GM12878 (cell line): ENCODE data around the gene EIF4ENIF1. TPM values are rescaled to one million over a fixed set of nuclear protein-coding genes. Genes with fewer than 3 reads are reported as not detected.

Experiments used
- ATAC-seq: fragments of 200-7000 bp; cut with Tn5 transposase; 3 replicates; pipeline ENCODE4 v1.9.1; 2020; ENCODE audit warnings: mild to moderate bottlenecking, moderate library complexity
- BruUV-seq: library from RNA; stranded (reverse); fragments of 400-500 nt; replicated peaks from 2 replicates; lab custom pipeline; 2021; lab: Mats Ljungman, UMichigan
- CTCF ChIA-PET: fragments of 300-600 bp; sonication (Branson Sonifier 250); formaldehyde crosslinking; extraction: SDS; loops from one replicate; lab custom pipeline; 2021; ENCODE audit warnings: inconsistent platforms; lab: Yijun Ruan, JAX
- POLR2A ChIA-PET: fragments of 350-600 bp; formaldehyde crosslinking; extraction: SDS; loops from one replicate; lab custom pipeline; 2021; ENCODE audit warnings: inconsistent platforms; lab: Charles Lee
- RAD21 ChIA-PET: fragments of 300-600 bp; sonication (Branson Sonifier 250); formaldehyde crosslinking; loops from one replicate; lab custom pipeline; 2023; ENCODE audit warnings: antibody characterized with exemption; ENCODE audit not compliant: unreplicated experiment; lab: Charles Lee
- SMC1A ChIA-PET: fragments of 300-600 bp; sonication (Branson Sonifier 250); formaldehyde crosslinking; loops from one replicate; lab custom pipeline; 2023; ENCODE audit not compliant: unreplicated experiment, uncharacterized antibody; lab: Charles Lee
- DNase-seq: peaks from one replicate; pipeline ENCODE4 v3.0.0-alpha.2; 2011; ENCODE audit warnings: low read depth, low spot score
- FAIRE-seq: peaks from 3 replicates; lab custom pipeline; 2011; peaks lifted over from hg19 to GRCh38; lab: Jason Lieb, UNC
- H2AFZ ChIP-seq: 2 replicates; pipeline ENCODE4 v1.6.0; 2011; ENCODE audit warnings: low read depth, low read length, control low read depth; ENCODE audit not compliant: control insufficient read depth
- H3K27ac ChIP-seq: 2 replicates; pipeline ENCODE4 v1.5.1; 2011; ENCODE audit warnings: control low read depth; ENCODE audit not compliant: control insufficient read depth, insufficient read depth
- H3K27me3 ChIP-seq, 2 experiments: replicated peaks in 1 of 2; 2 replicates each; pipeline versions ENCODE4 v1.6.0 to v1.6.1; 2011; ENCODE audit warnings: low read length in 1 of 2; ENCODE audit not compliant: control insufficient read depth in 2 of 2, insufficient read depth in 2 of 2
- H3K36me3 ChIP-seq, 2 experiments: 2 replicates each; pipeline ENCODE4 v1.5.1; 2011; ENCODE audit warnings: low read length in 1 of 2; ENCODE audit not compliant: control insufficient read depth in 2 of 2, insufficient read depth in 2 of 2
- H3K4me1 ChIP-seq: 2 replicates; pipeline ENCODE4 v1.6.1; 2011; ENCODE audit warnings: mild to moderate bottlenecking, low read length, moderate library complexity, mixed read lengths; ENCODE audit not compliant: control insufficient read depth, insufficient read depth
- H3K4me2 ChIP-seq: 2 replicates; pipeline ENCODE4 v1.6.0; 2011; ENCODE audit warnings: control low read depth; ENCODE audit not compliant: control insufficient read depth, insufficient read depth
- H3K4me3 ChIP-seq: fragments of 200-600 bp; sonication (generic); 2 replicates; pipeline ENCODE4 v1.5.1; 2016
- H3K79me2 ChIP-seq: 2 replicates; pipeline ENCODE4 v1.6.0; 2011; ENCODE audit warnings: low read length; ENCODE audit not compliant: control insufficient read depth, insufficient read depth
- H3K9ac ChIP-seq: 2 replicates; pipeline ENCODE4 v1.8.0; 2011; ENCODE audit warnings: low read length, control low read depth, mixed read lengths; ENCODE audit not compliant: control insufficient read depth, insufficient read depth
- H3K9me3 ChIP-seq: replicated peaks from 3 replicates; pipeline ENCODE4 v1.5.1; 2011; ENCODE audit warnings: mild to moderate bottlenecking, low read length; ENCODE audit not compliant: control insufficient read depth, insufficient read depth
- H4K20me1 ChIP-seq: 2 replicates; pipeline ENCODE4 v1.6.0; 2011; ENCODE audit not compliant: control insufficient read depth, insufficient read depth
- ASH2L ChIP-seq: fragments of 300-600, 200-600 bp; sonication (generic); IDR thresholded peaks from 2 replicates; pipeline ENCODE4 v1.6.1; 2017; ENCODE audit warnings: low read depth, mild to moderate bottlenecking, borderline replicate concordance
- BACH1 ChIP-seq: fragments of 450-650 bp; IDR thresholded peaks from 2 replicates; pipeline ENCODE4 v1.6.1; 2017; ENCODE audit warnings: mild to moderate bottlenecking, borderline replicate concordance
- CHD4 ChIP-seq: fragments of 200-600 bp; sonication (generic); IDR thresholded peaks from 2 replicates; pipeline ENCODE4 v1.6.1; 2016; ENCODE audit warnings: mild to moderate bottlenecking
- EZH2 ChIP-seq: IDR thresholded peaks from 2 replicates; pipeline ENCODE4 v1.6.1; 2012; ENCODE audit warnings: low read depth, mild to moderate bottlenecking, control low read depth, inconsistent platforms, low read length, borderline replicate concordance; ENCODE audit not compliant: control insufficient read depth
- POLR2AphosphoS2 ChIP-seq: IDR thresholded peaks from 2 replicates; pipeline ENCODE4 v1.6.1; 2011; ENCODE audit warnings: low read depth, mild to moderate bottlenecking, low read length, improper control_type of control experiment, moderate library complexity
- POLR2AphosphoS5 ChIP-seq: IDR thresholded peaks from 2 replicates; pipeline ENCODE4 v1.6.1; 2011; ENCODE audit warnings: mild to moderate bottlenecking, low read length, inconsistent platforms
- POU2F2 ChIP-seq: IDR thresholded peaks from 3 replicates; pipeline ENCODE4 v1.6.1; 2011; ENCODE audit warnings: low read depth, mild to moderate bottlenecking, low read length, borderline replicate concordance
- SIX5 ChIP-seq: IDR thresholded peaks from 2 replicates; pipeline ENCODE4 v1.6.1; 2011; ENCODE audit warnings: mild to moderate bottlenecking, low read depth, low read length, moderate library complexity; ENCODE audit not compliant: severe bottlenecking
- SMAD5 ChIP-seq: IDR thresholded peaks from 2 replicates; pipeline ENCODE4 v1.6.1; 2016; ENCODE audit warnings: antibody characterized with exemption, low read depth
- TAF1 ChIP-seq: IDR thresholded peaks from 2 replicates; pipeline ENCODE4 v1.6.1; 2011; ENCODE audit warnings: mild to moderate bottlenecking, low read depth, low read length, borderline replicate concordance
- TCF3 ChIP-seq: IDR thresholded peaks from 2 replicates; pipeline ENCODE4 v1.6.1; 2012; ENCODE audit warnings: low read depth, mild to moderate bottlenecking, low read length, borderline replicate concordance; ENCODE audit not compliant: insufficient read depth
- ZNF207 ChIP-seq: fragments of 450-650 bp; IDR thresholded peaks from 2 replicates; pipeline ENCODE4 v1.6.1; 2014; ENCODE audit warnings: antibody characterized with exemption, mild to moderate bottlenecking, borderline replicate concordance
- ZNF687 ChIP-seq: fragments of 450-650 bp; IDR thresholded peaks from 2 replicates; pipeline ENCODE4 v1.6.1; 2017; ENCODE audit warnings: mild to moderate bottlenecking, moderate library complexity
- WGBS: methylation state at CpG from one replicate; pipeline ENCODE4 v1.1.6; 2016; ENCODE audit warnings: low lambda C conversion rate; ENCODE audit not compliant: insufficient replicate concordance, insufficient coverage; ENCODE audit errors: missing lambda C conversion rate; 5-methylcytosine and 5-hydroxymethylcytosine counted together
- in situ Hi-C: fragments of 300-500 bp; cut with MboI; formaldehyde crosslinking; loops from 9 replicates; pipeline ENCODE4 v1.14.3; 2018; ENCODE audit warnings: mixed read lengths
- intact Hi-C: fragments of 100-400 bp; cut with micrococcal nuclease; formaldehyde crosslinking; loops from one replicate; pipeline ENCODE4 v1.14.2; 2022; ENCODE audit not compliant: unreplicated experiment
- polyA plus RNA-seq, 11 experiments: library from polyadenylated mRNA; depleted of rRNA in 4 of 11; unstranded in 6 of 11; stranded (reverse) in 5 of 11; fragments of >200 nt; fragmentation: Nextera tagmentation in 4 of 11; fragmentation: Illumina TruSeq in 1 of 11; extraction: Ambion mirVana in 4 of 11; extraction: Trizol in 1 of 11; gene quantifications; 1 replicate in 1 of 11; 2 replicates in 10 of 11; pipeline versions ENCODE4 v1.2.1 to v1.2.3, GENCODE V29; 2011 to 2016; ENCODE audit warnings: inconsistent platforms in 2 of 11, missing spikeins in 2 of 11, low read depth in 1 of 11
- total RNA-seq, 4 experiments: library from RNA; depleted of rRNA in 3 of 4; stranded (reverse); fragments of >200 nt in 3 of 4; fragmentation: Illumina TruSeq in 1 of 4; extraction: Trizol in 1 of 4; gene quantifications; 2 replicates each; pipeline versions ENCODE4 v1.2.1 to v1.2.3, GENCODE V29; 2013 to 2021
- TF ChIP-seq, protein P1 (sequence below): IDR thresholded peaks from 2 replicates; pipeline ENCODE4 v1.6.1; 2012; ENCODE audit warnings: mild to moderate bottlenecking, low read depth, low read length

Gene EIF4ENIF1
- total and polyA plus RNA-seq, 10 of the 15 experiments (the other 5 are each of a cell fraction or from before 2014, with no cell fraction given) = 4.4 to 43.7 (median 24.4) TPM

GRCh38 chr22:31504282-31504681 lies 14.6 kb upstream of the EIF4ENIF1 start:
- DNase-seq (no peak), FAIRE-seq (no peak), ATAC-seq (no peak)
- ChIA-PET SMC1A (interaction anchor here (0.6 to 1.6 kb wide), 2 partner anchors 13 to 97 kb away, joined by 3 to 4 read pairs; no protein-coding TSS in a partner anchor), CTCF (no interaction called here), POLR2A (interaction anchor here (1.0 kb wide), 1 partner anchor 30 kb away, joined by 5 read pairs; no protein-coding TSS in a partner anchor), RAD21 (no interaction called here)
- no TSS peak for BruUV-seq
- H2AFZ ChIP-seq = no peak overlapping the region
- H3K4me2 ChIP-seq = no peak overlapping the region
- H3K27me3 ChIP-seq = no peaks in the 10 kb centered on the region
- no peak overlapping the region for H3K27ac ChIP-seq
- peaks cover 0 to 3% of the 10 kb centered on the region in 2 experiments; a peak in 1 of 4 replicates for H3K36me3 ChIP-seq
- no peak overlapping the region for H3K9ac ChIP-seq
- peaks cover 25% of the 10 kb centered on the region for H3K79me2 ChIP-seq
- no peak overlapping the region for H3K4me3 ChIP-seq
- 86% methylated on average over 4 of the region's 4 CpGs for WGBS
- no peaks in the 10 kb centered on the region for H3K4me1 ChIP-seq
- in situ Hi-C loops = no loop called here
- intact Hi-C loops = no loop called here
- H3K9me3 ChIP-seq = no peaks in the 10 kb centered on the region; the same call in 1 of the 3 replicates
- H4K20me1 ChIP-seq = no peaks in the 10 kb centered on the region
- no peak for TF ChIP-seq POLR2AphosphoS5
- TF ChIP-seq POU2F2 = no peak
- no peak for TF ChIP-seq BACH1
- TF ChIP-seq TCF3 = no peak
- no peak for TF ChIP-seq ZNF207
- TF ChIP-seq CHD4 = no peak
- TF ChIP-seq SMAD5 = no peak
- no peak for TF ChIP-seq SIX5
- no peak for TF ChIP-seq POLR2AphosphoS2
- TF ChIP-seq ASH2L = no peak
- no peak for TF ChIP-seq EZH2
- TF ChIP-seq, protein P1, sequence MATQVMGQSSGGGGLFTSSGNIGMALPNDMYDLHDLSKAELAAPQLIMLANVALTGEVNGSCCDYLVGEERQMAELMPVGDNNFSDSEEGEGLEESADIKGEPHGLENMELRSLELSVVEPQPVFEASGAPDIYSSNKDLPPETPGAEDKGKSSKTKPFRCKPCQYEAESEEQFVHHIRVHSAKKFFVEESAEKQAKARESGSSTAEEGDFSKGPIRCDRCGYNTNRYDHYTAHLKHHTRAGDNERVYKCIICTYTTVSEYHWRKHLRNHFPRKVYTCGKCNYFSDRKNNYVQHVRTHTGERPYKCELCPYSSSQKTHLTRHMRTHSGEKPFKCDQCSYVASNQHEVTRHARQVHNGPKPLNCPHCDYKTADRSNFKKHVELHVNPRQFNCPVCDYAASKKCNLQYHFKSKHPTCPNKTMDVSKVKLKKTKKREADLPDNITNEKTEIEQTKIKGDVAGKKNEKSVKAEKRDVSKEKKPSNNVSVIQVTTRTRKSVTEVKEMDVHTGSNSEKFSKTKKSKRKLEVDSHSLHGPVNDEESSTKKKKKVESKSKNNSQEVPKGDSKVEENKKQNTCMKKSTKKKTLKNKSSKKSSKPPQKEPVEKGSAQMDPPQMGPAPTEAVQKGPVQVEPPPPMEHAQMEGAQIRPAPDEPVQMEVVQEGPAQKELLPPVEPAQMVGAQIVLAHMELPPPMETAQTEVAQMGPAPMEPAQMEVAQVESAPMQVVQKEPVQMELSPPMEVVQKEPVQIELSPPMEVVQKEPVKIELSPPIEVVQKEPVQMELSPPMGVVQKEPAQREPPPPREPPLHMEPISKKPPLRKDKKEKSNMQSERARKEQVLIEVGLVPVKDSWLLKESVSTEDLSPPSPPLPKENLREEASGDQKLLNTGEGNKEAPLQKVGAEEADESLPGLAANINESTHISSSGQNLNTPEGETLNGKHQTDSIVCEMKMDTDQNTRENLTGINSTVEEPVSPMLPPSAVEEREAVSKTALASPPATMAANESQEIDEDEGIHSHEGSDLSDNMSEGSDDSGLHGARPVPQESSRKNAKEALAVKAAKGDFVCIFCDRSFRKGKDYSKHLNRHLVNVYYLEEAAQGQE = no peak
- TF ChIP-seq TAF1 = no peak
- TF ChIP-seq ZNF687 = no peak
